Breast epithelium (tissue), 3 donors: Measurements from ENCODE around the gene TTC12.

Experiments
- POLR2AphosphoS5 ChIP-seq, 3 donors: sonication (generic); formaldehyde crosslinking; IDR thresholded peaks; one replicate each; pipeline ENCODE4 v1.6.1; 2017; ENCODE audit warnings: antibody characterized with exemption in 3 of 3
- TF ChIP-seq, protein P1 (sequence below), 3 donors: fragments of 450-650 bp; IDR thresholded peaks; one replicate each; pipeline ENCODE4 v1.5.1; 2016 to 2017; ENCODE audit warnings: antibody characterized with exemption in 3 of 3, mild to moderate bottlenecking in 3 of 3, moderate library complexity in 3 of 3

DNA sequence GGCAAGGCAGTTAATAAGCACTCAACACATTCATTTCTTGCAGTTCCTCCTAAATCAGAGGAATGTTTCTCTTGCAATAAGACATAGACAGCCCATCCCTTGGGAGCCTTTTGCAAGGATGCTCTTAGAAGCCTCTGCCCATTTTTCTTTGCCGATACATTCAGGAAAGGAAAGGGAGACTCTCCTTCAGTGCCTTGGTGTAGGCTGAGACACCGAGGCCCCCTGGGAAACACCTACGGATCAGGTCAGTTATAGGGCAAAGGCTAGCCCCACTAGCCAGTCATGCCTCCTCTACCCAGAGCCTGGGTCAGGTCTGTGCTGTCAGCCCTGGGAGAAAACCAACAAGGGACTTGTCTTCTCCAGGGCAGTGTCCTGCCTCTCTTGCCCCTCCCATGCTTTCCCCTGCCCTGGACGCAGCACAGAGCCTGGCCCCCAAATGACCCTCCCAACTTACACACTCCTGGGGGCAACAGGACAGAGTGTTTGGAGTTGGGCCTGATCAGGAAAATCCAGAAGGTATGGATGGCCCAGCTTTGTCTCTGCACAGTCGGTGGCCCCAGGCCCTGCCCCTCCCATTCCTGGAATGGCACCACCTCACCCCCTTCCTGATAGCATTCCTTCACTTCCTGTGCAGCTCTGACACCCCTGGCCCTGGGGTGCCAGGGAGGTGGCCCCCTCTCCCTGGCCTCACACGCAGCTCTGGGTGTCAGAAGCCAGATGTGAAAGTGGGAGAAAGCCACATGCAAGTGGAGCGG lies 91.5 kb downstream of the TTC12 start:
- TF ChIP-seq, protein P1, sequence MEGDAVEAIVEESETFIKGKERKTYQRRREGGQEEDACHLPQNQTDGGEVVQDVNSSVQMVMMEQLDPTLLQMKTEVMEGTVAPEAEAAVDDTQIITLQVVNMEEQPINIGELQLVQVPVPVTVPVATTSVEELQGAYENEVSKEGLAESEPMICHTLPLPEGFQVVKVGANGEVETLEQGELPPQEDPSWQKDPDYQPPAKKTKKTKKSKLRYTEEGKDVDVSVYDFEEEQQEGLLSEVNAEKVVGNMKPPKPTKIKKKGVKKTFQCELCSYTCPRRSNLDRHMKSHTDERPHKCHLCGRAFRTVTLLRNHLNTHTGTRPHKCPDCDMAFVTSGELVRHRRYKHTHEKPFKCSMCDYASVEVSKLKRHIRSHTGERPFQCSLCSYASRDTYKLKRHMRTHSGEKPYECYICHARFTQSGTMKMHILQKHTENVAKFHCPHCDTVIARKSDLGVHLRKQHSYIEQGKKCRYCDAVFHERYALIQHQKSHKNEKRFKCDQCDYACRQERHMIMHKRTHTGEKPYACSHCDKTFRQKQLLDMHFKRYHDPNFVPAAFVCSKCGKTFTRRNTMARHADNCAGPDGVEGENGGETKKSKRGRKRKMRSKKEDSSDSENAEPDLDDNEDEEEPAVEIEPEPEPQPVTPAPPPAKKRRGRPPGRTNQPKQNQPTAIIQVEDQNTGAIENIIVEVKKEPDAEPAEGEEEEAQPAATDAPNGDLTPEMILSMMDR (IDR thresholded peaks at IDR 0.05) = no peak
- no peak for TF ChIP-seq POLR2AphosphoS5 (IDR thresholded peaks at IDR 0.05)
